Liver (tissue), 9 donors: ENCODE measurements around the gene MYO15B. TPM values are rescaled to one million over a fixed set of nuclear protein-coding genes. Genes with fewer than 3 reads are reported as not detected.

ENCODE experiments used
- DNase-seq: peaks from one replicate; pipeline ENCODE4 v3.0.0-alpha.2; 2017; ENCODE audit warnings: low spot score
- H3K27ac ChIP-seq, 2 donors: one replicate each; pipeline ENCODE4 v1.7.0; 2013; ENCODE audit warnings: inconsistent platforms in 2 of 2, low read length in 2 of 2, control low read depth in 1 of 2, low read depth in 1 of 2, mild to moderate bottlenecking in 1 of 2
- H3K27me3 ChIP-seq, 4 donors: one replicate each; pipeline versions ENCODE4 v1.6.1 to v1.7.0; 2013; ENCODE audit warnings: low read length in 3 of 4, inconsistent platforms in 1 of 4, mild to moderate bottlenecking in 1 of 4, moderate library complexity in 1 of 4; ENCODE audit not compliant: control insufficient read depth in 4 of 4, insufficient read depth in 4 of 4
- H3K36me3 ChIP-seq, 4 donors: one replicate each; pipeline versions ENCODE4 v1.6.1 to v1.7.0; 2013; ENCODE audit warnings: low read length in 3 of 4, mild to moderate bottlenecking in 3 of 4, low read depth in 1 of 4, moderate library complexity in 1 of 4; ENCODE audit not compliant: control insufficient read depth in 4 of 4, insufficient read depth in 3 of 4
- H3K4me1 ChIP-seq, 4 donors: one replicate each; pipeline versions ENCODE4 v1.6.1 to v1.7.0; 2013; ENCODE audit warnings: low read length in 3 of 4, mild to moderate bottlenecking in 3 of 4, moderate library complexity in 1 of 4; ENCODE audit not compliant: control insufficient read depth in 4 of 4, insufficient read depth in 4 of 4
- H3K4me3 ChIP-seq, 3 donors: one replicate each; pipeline versions ENCODE4 v1.6.1 to v1.7.0; 2013; ENCODE audit warnings: low read length in 3 of 3, control low read depth in 1 of 3, low read depth in 1 of 3, mild to moderate bottlenecking in 1 of 3
- H3K9ac ChIP-seq, 2 donors: one replicate each; pipeline ENCODE4 v1.7.0; 2013; ENCODE audit warnings: low read length in 2 of 2, mild to moderate bottlenecking in 2 of 2, moderate library complexity in 2 of 2, control low read depth in 1 of 2, low read depth in 1 of 2
- H3K9me3 ChIP-seq, 4 donors: one replicate each; pipeline versions ENCODE4 v1.6.1 to v1.7.0; 2013; ENCODE audit warnings: low read length in 3 of 4; ENCODE audit not compliant: control insufficient read depth in 4 of 4
- ATF3 ChIP-seq: IDR thresholded peaks from 2 replicates; pipeline ENCODE4 v1.6.1; 2016; ENCODE audit warnings: antibody characterized with exemption
- CTCF ChIP-seq: fragments of 150-350 bp; IDR thresholded peaks from 2 replicates; pipeline ENCODE4 v1.5.1; 2017; ENCODE audit warnings: improper control_type of control experiment, low read depth, low read length; ENCODE audit not compliant: missing input control
- EGR1 ChIP-seq, 2 donors: IDR thresholded peaks; 2 replicates each; pipeline ENCODE4 v1.6.1; 2016 to 2018; ENCODE audit warnings: antibody characterized with exemption in 2 of 2, low read depth in 2 of 2
- FOXA1 ChIP-seq: IDR thresholded peaks from 2 replicates; pipeline ENCODE4 v1.6.1; 2016; ENCODE audit warnings: antibody characterized with exemption
- FOXA2 ChIP-seq: IDR thresholded peaks from 2 replicates; pipeline ENCODE4 v1.6.1; 2016; ENCODE audit warnings: antibody characterized with exemption
- GABPA ChIP-seq, 2 donors: IDR thresholded peaks in 1 of 2; conservative IDR thresholded peaks in 1 of 2; 2 replicates each; pipeline ENCODE4 v1.6.1; 2016; ENCODE audit warnings: antibody characterized with exemption in 2 of 2, mild to moderate bottlenecking in 1 of 2, moderate library complexity in 1 of 2
- HNF4A ChIP-seq, 2 donors: conservative IDR thresholded peaks; 2 replicates each; pipeline ENCODE4 v1.6.1; 2016; ENCODE audit warnings: antibody characterized with exemption in 2 of 2, mild to moderate bottlenecking in 2 of 2
- HNF4G ChIP-seq: IDR thresholded peaks from 2 replicates; pipeline ENCODE4 v1.6.1; 2016; ENCODE audit warnings: antibody characterized with exemption
- JUND ChIP-seq, 2 donors: IDR thresholded peaks; 2 replicates each; pipeline ENCODE4 v1.6.1; 2016; ENCODE audit warnings: antibody characterized with exemption in 2 of 2
- MAX ChIP-seq: IDR thresholded peaks from 2 replicates; pipeline ENCODE4 v1.6.1; 2016; ENCODE audit warnings: antibody characterized with exemption
- NR2F2 ChIP-seq: IDR thresholded peaks from 2 replicates; pipeline ENCODE4 v1.6.1; 2016; ENCODE audit warnings: antibody characterized with exemption
- RAD21 ChIP-seq, 2 donors: IDR thresholded peaks; 2 replicates each; pipeline ENCODE4 v1.6.1; 2016; ENCODE audit warnings: antibody characterized with exemption in 2 of 2, mild to moderate bottlenecking in 2 of 2
- REST ChIP-seq: IDR thresholded peaks from 2 replicates; pipeline ENCODE4 v1.6.1; 2016; ENCODE audit warnings: antibody characterized with exemption, mild to moderate bottlenecking
- RXRA ChIP-seq, 2 donors: IDR thresholded peaks; 2 replicates each; pipeline ENCODE4 v1.6.1; 2017 to 2018; ENCODE audit warnings: antibody characterized with exemption in 2 of 2, mild to moderate bottlenecking in 1 of 2
- SP1 ChIP-seq: IDR thresholded peaks from 2 replicates; pipeline ENCODE4 v1.6.1; 2018; ENCODE audit warnings: antibody characterized with exemption, mild to moderate bottlenecking
- TAF1 ChIP-seq: conservative IDR thresholded peaks from 2 replicates; pipeline ENCODE4 v1.6.1; 2016; ENCODE audit warnings: antibody characterized with exemption, mild to moderate bottlenecking
- YY1 ChIP-seq: IDR thresholded peaks from 2 replicates; pipeline ENCODE4 v1.6.1; 2016; ENCODE audit warnings: antibody characterized with exemption, mild to moderate bottlenecking
- WGBS: extraction: QIAGEN DNeasy Blood & Tissue Kit; methylation state at CpG from one replicate; pipeline ENCODE4 v1.1.7; 2013; 5-methylcytosine and 5-hydroxymethylcytosine counted together
- polyA plus RNA-seq, 2 donors: library from polyadenylated mRNA; stranded (reverse) in 1 of 2; unstranded in 1 of 2; fragments of 200-250 nt in 1 of 2; fragments of >200 nt in 1 of 2; fragmentation: Nextera tagmentation in 1 of 2; extraction: Ambion mirVana in 1 of 2; gene quantifications; one replicate each; pipeline versions ENCODE4 v1.2.1 to v1.2.3, GENCODE V29; 2013 to 2015
- total RNA-seq, 2 donors: library from RNA; depleted of rRNA; stranded (reverse); fragments of >200 nt; gene quantifications; one replicate each; pipeline ENCODE4 v1.2.3, GENCODE V29; 2014
- TF ChIP-seq, protein P1 (sequence below): IDR thresholded peaks from 2 replicates; pipeline ENCODE4 v1.6.1; 2016; ENCODE audit warnings: antibody characterized with exemption
- donor health status: healthy.
- donor health status: healthy.
- donor health status: healthy.
- donor health status: healthy.
- donor health status: healthy.

Gene MYO15B
- total and polyA plus RNA-seq, 4 donors: 13.3 to 34.4 (median 18.0) TPM

GRCh38 chr17:75572713-75573539 lies 14.7 kb upstream of the MYO15B start:
- 94% methylated on average over 39 of the region's 39 CpGs for WGBS
- Histone ChIP-seq H3K27ac (no peak overlapping the region), H3K36me3 (peaks cover 0 to 39% (median 19%) of the 10 kb centered on the region in 4 donors), H3K4me1 (no peaks in the 10 kb centered on the region), H3K9ac (no peak overlapping the region), H3K9me3 (no peaks in the 10 kb centered on the region), H3K4me3 (no peak overlapping the region), H3K27me3 (no peaks in the 10 kb centered on the region)
- TF ChIP-seq CTCF (no peak), GABPA (IDR thresholded peaks at IDR 0.05 in 1 of 2, conservative IDR thresholded peaks at IDR 0.05 in 1 of 2) (no peak), EGR1 (IDR thresholded peaks at IDR 0.05; ENCODE audit: low read depth in 2 of 2) (no peak), ATF3 (no peak), SP1 (no peak), HNF4G (no peak), FOXA1 (no peak), MAX (no peak), RAD21 (IDR thresholded peaks at IDR 0.05) (no peak), REST (no peak), YY1 (no peak), FOXA2 (no peak), HNF4A (conservative IDR thresholded peaks at IDR 0.05) (no peak), NR2F2 (no peak), JUND (IDR thresholded peaks at IDR 0.05) (no peak), TAF1 (no peak), RXRA (IDR thresholded peaks at IDR 0.05) (no peak)
- TF ChIP-seq, protein P1, sequence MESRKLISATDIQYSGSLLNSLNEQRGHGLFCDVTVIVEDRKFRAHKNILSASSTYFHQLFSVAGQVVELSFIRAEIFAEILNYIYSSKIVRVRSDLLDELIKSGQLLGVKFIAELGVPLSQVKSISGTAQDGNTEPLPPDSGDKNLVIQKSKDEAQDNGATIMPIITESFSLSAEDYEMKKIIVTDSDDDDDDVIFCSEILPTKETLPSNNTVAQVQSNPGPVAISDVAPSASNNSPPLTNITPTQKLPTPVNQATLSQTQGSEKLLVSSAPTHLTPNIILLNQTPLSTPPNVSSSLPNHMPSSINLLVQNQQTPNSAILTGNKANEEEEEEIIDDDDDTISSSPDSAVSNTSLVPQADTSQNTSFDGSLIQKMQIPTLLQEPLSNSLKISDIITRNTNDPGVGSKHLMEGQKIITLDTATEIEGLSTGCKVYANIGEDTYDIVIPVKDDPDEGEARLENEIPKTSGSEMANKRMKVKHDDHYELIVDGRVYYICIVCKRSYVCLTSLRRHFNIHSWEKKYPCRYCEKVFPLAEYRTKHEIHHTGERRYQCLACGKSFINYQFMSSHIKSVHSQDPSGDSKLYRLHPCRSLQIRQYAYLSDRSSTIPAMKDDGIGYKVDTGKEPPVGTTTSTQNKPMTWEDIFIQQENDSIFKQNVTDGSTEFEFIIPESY: no peak
- DNase-seq: no peak
